Neural progenitor cell (in vitro differentiated cells): ENCODE data around the gene IL36RN. TPM values are rescaled to one million over a fixed set of nuclear protein-coding genes. Genes with fewer than 3 reads are reported as not detected.

ENCODE experiments used
- DNase-seq: peaks from one replicate; pipeline ENCODE4 v3.0.0-alpha.2; 2016; ENCODE audit warnings: low spot score
- H2AFZ ChIP-seq: fragments of 200-600 bp; sonication (generic); replicated peaks from 2 replicates; pipeline ENCODE4 v1.6.1; 2016; ENCODE audit warnings: antibody characterized with exemption
- H3F3A ChIP-seq: fragments of 200-600 bp; sonication (generic); 2 replicates; pipeline ENCODE4 v1.6.1; 2016; ENCODE audit warnings: antibody characterized with exemption, low read depth
- H3K27ac ChIP-seq: fragments of 200-600 bp; sonication (generic); 2 replicates; pipeline ENCODE4 v1.5.1; 2016; ENCODE audit warnings: mild to moderate bottlenecking
- H3K27me3 ChIP-seq: fragments of 200-600 bp; sonication (generic); 2 replicates; pipeline ENCODE4 v1.6.1; 2016; ENCODE audit warnings: mild to moderate bottlenecking, moderate library complexity
- H3K36me3 ChIP-seq: fragments of 200-600 bp; sonication (generic); 2 replicates; pipeline ENCODE4 v1.5.1; 2016
- H3K4me1 ChIP-seq: fragments of 200-600 bp; sonication (generic); 2 replicates; pipeline ENCODE4 v1.6.1; 2016; ENCODE audit warnings: mixed run types
- H3K4me2 ChIP-seq: fragments of 200-600 bp; sonication (generic); 2 replicates; pipeline ENCODE4 v1.6.1; 2016
- H3K4me3 ChIP-seq: fragments of 200-600 bp; sonication (generic); 2 replicates; pipeline ENCODE4 v1.5.1; 2016
- H3K79me2 ChIP-seq: fragments of 200-600 bp; sonication (generic); 2 replicates; pipeline ENCODE4 v1.6.1; 2016; ENCODE audit warnings: low read depth
- H3K9ac ChIP-seq: fragments of 200-600 bp; sonication (generic); 2 replicates; pipeline ENCODE4 v1.6.1; 2016
- H3K9me3 ChIP-seq: fragments of 200-600 bp; sonication (generic); 2 replicates; pipeline ENCODE4 v1.5.1; 2016; ENCODE audit warnings: low read depth
- H4K20me1 ChIP-seq: fragments of 200-600 bp; sonication (generic); 2 replicates; pipeline ENCODE4 v1.6.1; 2016; ENCODE audit warnings: low read depth
- H3K27ac Mint-ChIP-seq: 3 replicates; pipeline ENCODE4 v1.8.0; 2021; ENCODE audit warnings: mixed read lengths
- H3K27me3 Mint-ChIP-seq: 2 replicates; pipeline ENCODE4 v1.8.0; 2022; ENCODE audit warnings: low read depth, mild to moderate bottlenecking, inconsistent platforms, moderate library complexity, mixed read lengths; ENCODE audit not compliant: insufficient read depth
- H3K36me3 Mint-ChIP-seq: 3 replicates; pipeline ENCODE4 v1.8.0; 2021; ENCODE audit warnings: mixed read lengths
- H3K4me1 Mint-ChIP-seq: 3 replicates; pipeline ENCODE4 v1.8.0; 2021; ENCODE audit warnings: mixed read lengths
- H3K4me3 Mint-ChIP-seq: 3 replicates; pipeline ENCODE4 v1.8.0; 2021; ENCODE audit warnings: mild to moderate bottlenecking, moderate library complexity, mixed read lengths
- H3K9me3 Mint-ChIP-seq: 3 replicates; pipeline ENCODE4 v1.8.0; 2020; ENCODE audit warnings: mixed read lengths
- CTCF ChIP-seq: fragments of 200-600 bp; sonication (generic); IDR thresholded peaks from 2 replicates; pipeline ENCODE4 v1.5.1; 2017; ENCODE audit warnings: antibody characterized with exemption, mild to moderate bottlenecking
- EZH2 ChIP-seq: fragments of 200-600 bp; sonication (generic); IDR thresholded peaks from 2 replicates; pipeline ENCODE4 v1.6.1; 2017; ENCODE audit warnings: antibody characterized with exemption, mild to moderate bottlenecking, moderate library complexity
- EZH2phosphoT487 ChIP-seq: fragments of 200-600 bp; sonication (generic); IDR thresholded peaks from 2 replicates; pipeline ENCODE4 v1.6.1; 2017; ENCODE audit warnings: antibody characterized with exemption
- total RNA-seq: library from RNA; depleted of rRNA; stranded (reverse); fragments of >200 nt; gene quantifications from 2 replicates; pipeline ENCODE4 v1.2.3, GENCODE V29; 2015; ENCODE audit warnings: low replicate concordance

Gene IL36RN
- total RNA-seq, 1 donor from 2014 or later: not detected

GRCh38 chr2:113014067-113014466 is 44.9 kb upstream of the IL36RN start:
- H3F3A ChIP-seq: no peaks in the 10 kb centered on the region
- H3K9me3 Mint-ChIP-seq: peaks cover 4% of the 10 kb centered on the region
- no peaks in the 10 kb centered on the region for H3K79me2 ChIP-seq
- no peak overlapping the region for H3K27ac Mint-ChIP-seq
- no peak overlapping the region for H2AFZ ChIP-seq
- no peaks in the 10 kb centered on the region for H3K36me3 ChIP-seq
- no peak overlapping the region for H3K4me2 ChIP-seq
- no peak overlapping the region for H3K4me3 ChIP-seq
- H3K4me1 ChIP-seq: no peaks in the 10 kb centered on the region
- H3K27me3 Mint-ChIP-seq: peaks cover 2% of the 10 kb centered on the region
- H3K4me1 Mint-ChIP-seq: no peaks in the 10 kb centered on the region
- H3K4me3 Mint-ChIP-seq: no peak overlapping the region
- H3K9me3 ChIP-seq: no peaks in the 10 kb centered on the region
- H3K36me3 Mint-ChIP-seq: no peaks in the 10 kb centered on the region
- no peak for DNase-seq
- H3K9ac ChIP-seq: no peak overlapping the region
- peaks cover 28% of the 10 kb centered on the region for H3K27me3 ChIP-seq
- H4K20me1 ChIP-seq: no peaks in the 10 kb centered on the region
- TF ChIP-seq EZH2: no peak
- no peak for TF ChIP-seq EZH2phosphoT487
- no peak for TF ChIP-seq CTCF
- H3K27ac ChIP-seq: no peak overlapping the region

GRCh38 chr2:113015042-113015441 is 44.0 kb upstream of the IL36RN start:
- peaks cover 2% of the 10 kb centered on the region for H3K27me3 Mint-ChIP-seq

GRCh38 chr2:113015655-113016054 is 43.3 kb upstream of the IL36RN start:
- H3K27ac Mint-ChIP-seq: no peak overlapping the region
- no peak for DNase-seq
- Histone ChIP-seq H3K9me3 (no peaks in the 10 kb centered on the region), H3K27me3 (peaks cover 24% of the 10 kb centered on the region), H3K4me2 (no peak overlapping the region), H2AFZ (no peak overlapping the region), H3K79me2 (no peaks in the 10 kb centered on the region), H4K20me1 (no peaks in the 10 kb centered on the region), H3K4me1 (no peaks in the 10 kb centered on the region), H3K9ac (no peak overlapping the region), H3F3A (no peaks in the 10 kb centered on the region), H3K4me3 (no peak overlapping the region), H3K36me3 (no peaks in the 10 kb centered on the region), H3K27ac (no peak overlapping the region)
- H3K36me3 Mint-ChIP-seq: no peaks in the 10 kb centered on the region
- TF ChIP-seq EZH2phosphoT487 (no peak), CTCF (no peak), EZH2 (no peak)
- no peaks in the 10 kb centered on the region for H3K4me1 Mint-ChIP-seq
- peaks cover 2% of the 10 kb centered on the region for H3K27me3 Mint-ChIP-seq
- peaks cover 4% of the 10 kb centered on the region for H3K9me3 Mint-ChIP-seq
- H3K4me3 Mint-ChIP-seq: no peak overlapping the region

More at GRCh38 chr2:113015042-113015441, 44.0 kb upstream of the IL36RN start:
- H3K9me3 ChIP-seq: no peaks in the 10 kb centered on the region
- no peak for DNase-seq
- no peak overlapping the region for H3K4me3 ChIP-seq
- Mint-ChIP-seq H3K4me1 (no peaks in the 10 kb centered on the region), H3K9me3 (peaks cover 4% of the 10 kb centered on the region), H3K36me3 (no peaks in the 10 kb centered on the region), H3K27ac (no peak overlapping the region), H3K4me3 (no peak overlapping the region)
- no peaks in the 10 kb centered on the region for H3K79me2 ChIP-seq
- TF ChIP-seq EZH2: no peak
- TF ChIP-seq CTCF: no peak
- no peak for TF ChIP-seq EZH2phosphoT487
- H3K9ac ChIP-seq: no peak overlapping the region
- H3K4me1 ChIP-seq: no peaks in the 10 kb centered on the region
- H3K4me2 ChIP-seq: no peak overlapping the region
- no peak overlapping the region for H3K27ac ChIP-seq
- H4K20me1 ChIP-seq: no peaks in the 10 kb centered on the region
- no peak overlapping the region for H2AFZ ChIP-seq
- no peaks in the 10 kb centered on the region for H3F3A ChIP-seq
- H3K27me3 ChIP-seq: peaks cover 28% of the 10 kb centered on the region
- H3K36me3 ChIP-seq: no peaks in the 10 kb centered on the region
